ENCODE data around the gene WDR33.
"Not testable (repeated sequence)": the region's sequence is repeated elsewhere in the genome, so short reads cannot be mapped to it uniquely, and the experiment has no call there.

The WDR33 gene

DNA sequence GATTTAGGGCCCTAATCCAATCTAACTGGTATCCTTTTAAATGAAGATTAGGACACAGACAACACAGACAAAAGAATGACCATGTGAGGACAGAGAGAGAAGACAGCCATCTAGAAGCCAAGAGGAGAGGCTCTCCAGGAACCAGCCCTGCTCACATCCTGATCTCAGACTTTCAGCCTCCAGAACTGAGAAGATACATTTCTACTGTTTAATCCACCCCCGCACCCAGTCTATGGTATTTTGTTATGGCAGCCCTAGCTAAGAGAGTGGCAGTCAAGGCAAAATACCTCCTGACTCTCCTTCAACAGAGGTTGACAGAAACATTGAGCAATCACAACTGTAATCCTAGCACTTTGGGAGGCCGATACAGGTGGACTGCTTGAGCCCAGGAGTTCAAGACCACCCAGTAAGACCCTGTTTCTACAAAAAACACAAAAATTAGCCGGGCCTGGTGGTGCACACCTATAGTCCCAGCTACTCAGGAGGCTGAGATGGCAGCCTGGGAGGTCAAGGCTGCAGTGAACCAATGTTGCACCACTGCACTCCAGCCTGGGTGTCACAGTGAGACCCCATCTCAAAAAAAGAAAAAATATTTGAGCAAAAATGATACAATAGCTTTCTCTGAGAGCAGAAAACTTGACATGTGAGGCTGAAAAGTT, 34.7 kb downstream of the WDR33 start:
- in situ Hi-C loops (cut with HindIII; ENCODE audit: low pct_ligation_motif_present, low sequenced_read_pairs): no loop called here
- TF ChIP-seq, protein P1, sequence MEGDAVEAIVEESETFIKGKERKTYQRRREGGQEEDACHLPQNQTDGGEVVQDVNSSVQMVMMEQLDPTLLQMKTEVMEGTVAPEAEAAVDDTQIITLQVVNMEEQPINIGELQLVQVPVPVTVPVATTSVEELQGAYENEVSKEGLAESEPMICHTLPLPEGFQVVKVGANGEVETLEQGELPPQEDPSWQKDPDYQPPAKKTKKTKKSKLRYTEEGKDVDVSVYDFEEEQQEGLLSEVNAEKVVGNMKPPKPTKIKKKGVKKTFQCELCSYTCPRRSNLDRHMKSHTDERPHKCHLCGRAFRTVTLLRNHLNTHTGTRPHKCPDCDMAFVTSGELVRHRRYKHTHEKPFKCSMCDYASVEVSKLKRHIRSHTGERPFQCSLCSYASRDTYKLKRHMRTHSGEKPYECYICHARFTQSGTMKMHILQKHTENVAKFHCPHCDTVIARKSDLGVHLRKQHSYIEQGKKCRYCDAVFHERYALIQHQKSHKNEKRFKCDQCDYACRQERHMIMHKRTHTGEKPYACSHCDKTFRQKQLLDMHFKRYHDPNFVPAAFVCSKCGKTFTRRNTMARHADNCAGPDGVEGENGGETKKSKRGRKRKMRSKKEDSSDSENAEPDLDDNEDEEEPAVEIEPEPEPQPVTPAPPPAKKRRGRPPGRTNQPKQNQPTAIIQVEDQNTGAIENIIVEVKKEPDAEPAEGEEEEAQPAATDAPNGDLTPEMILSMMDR (IDR thresholded peaks at IDR 0.05; ENCODE audit: low read depth, low read length, missing control alignments): no peak

DNA sequence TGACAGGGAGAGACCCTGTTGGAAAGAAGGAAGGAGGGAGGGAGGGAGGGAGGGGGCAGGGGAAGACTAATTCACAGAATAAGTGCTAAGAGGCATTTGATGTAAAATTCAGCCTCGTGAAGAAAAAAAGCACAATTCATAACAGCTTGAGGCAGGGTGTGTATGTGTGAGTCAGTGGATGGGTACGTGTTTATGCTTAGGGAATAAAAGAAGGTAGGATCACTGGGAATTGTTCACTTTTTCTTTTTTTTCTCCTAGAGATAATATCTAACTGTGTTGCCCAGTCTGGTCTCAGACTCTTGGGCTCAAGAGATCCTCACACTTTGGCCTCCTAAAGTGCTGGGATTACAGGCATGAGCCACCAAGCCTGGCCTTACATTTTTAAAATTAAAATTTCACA, 39.2 kb downstream of the WDR33 start:
- TF ChIP-seq, protein P1 (IDR thresholded peaks at IDR 0.05; ENCODE audit: low read depth, low read length, missing control alignments): no peak
- Histone ChIP-seq H3K27me3 (replicated peaks) (no peaks in the 10 kb centered on the region), H3K27ac (peak overlapping the region; percentile 73), H3K36me3 (replicated peaks) (peaks cover 10% of the 10 kb centered on the region), H3K4me3 (ENCODE audit: low read depth, low read length) (no peak overlapping the region)
- in situ Hi-C loops (cut with HindIII; ENCODE audit: low pct_ligation_motif_present, low sequenced_read_pairs): no loop called here
- DNase-seq: peak; percentile 48

More for the DNA sequence above, 34.7 kb downstream of the WDR33 start:
- Histone ChIP-seq H3K36me3 (replicated peaks) (no peaks in the 10 kb centered on the region), H3K4me3 (ENCODE audit: low read depth, low read length) (no peak overlapping the region), H3K27me3 (replicated peaks) (no peaks in the 10 kb centered on the region), H3K27ac (no peak overlapping the region)
- peak; percentile 19 for DNase-seq

DNA sequence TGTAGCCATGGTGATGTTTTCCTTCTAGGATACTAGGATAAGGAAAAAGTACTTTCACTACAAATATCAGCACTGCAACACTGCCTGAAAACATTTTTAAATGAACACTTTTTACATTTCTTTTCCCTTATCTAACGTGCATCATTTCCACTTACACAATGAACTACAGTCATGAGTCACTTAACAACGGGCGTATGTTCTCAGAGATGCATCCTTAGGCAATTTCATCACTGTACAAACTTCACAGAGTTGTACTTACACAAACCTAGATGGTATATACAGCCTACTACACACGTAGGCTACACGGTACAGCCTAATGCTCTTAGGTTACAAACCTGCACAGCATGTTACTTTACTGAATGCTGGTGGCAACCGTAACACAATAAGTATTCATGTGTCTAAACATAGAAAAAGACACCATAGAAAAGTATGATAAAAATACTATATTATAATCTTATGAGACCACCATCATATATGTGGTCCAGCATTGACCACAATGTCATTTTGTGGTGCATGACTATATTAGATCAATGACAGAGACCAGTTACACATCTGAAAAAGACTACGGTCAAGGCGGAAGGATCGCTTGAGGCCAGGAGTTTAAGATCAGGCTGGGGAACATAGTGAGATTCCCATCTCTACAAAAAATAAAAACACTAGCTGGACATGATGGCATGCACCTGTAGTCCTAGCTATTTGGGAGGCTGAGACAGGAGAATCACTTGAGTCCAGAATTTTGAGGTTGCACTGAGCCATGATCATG, 39.8 kb downstream of the WDR33 start:
- in situ Hi-C loops (cut with HindIII; ENCODE audit: low pct_ligation_motif_present, low sequenced_read_pairs): no loop called here

DNA sequence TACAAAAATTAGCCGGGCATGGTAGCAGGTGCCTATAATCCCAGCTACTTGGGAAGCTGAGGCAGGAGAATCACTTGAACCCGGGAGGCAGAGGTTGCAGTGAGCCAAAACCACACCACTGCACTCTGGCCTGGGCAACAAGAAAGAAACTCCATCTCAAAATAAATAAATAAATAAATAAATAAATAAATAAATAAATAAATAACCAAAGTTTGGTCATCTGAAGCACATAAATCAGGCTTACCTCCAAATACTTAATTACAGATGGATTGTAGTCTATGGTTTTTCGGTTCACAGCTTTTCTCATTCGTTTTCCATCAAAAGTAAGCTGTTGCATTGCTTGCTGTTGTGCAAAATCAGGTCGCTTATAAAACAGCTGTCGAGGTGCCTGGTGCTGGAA, 40.4 kb downstream of the WDR33 start:
- H3K27me3 ChIP-seq (replicated peaks); DNase-seq; H3K4me3 ChIP-seq (ENCODE audit: low read depth, low read length); in situ Hi-C loops (cut with HindIII; ENCODE audit: low pct_ligation_motif_present, low sequenced_read_pairs): not testable (repeated sequence)
- H3K36me3 ChIP-seq (replicated peaks): peaks cover 14% of the 10 kb centered on the region
- peak overlapping the region; percentile 73 for H3K27ac ChIP-seq

More for the DNA sequence above, 39.8 kb downstream of the WDR33 start:
- Histone ChIP-seq H3K36me3 (replicated peaks) (peaks cover 14% of the 10 kb centered on the region), H3K27ac (peak overlapping the region; percentile 73), H3K4me3 (ENCODE audit: low read depth, low read length) (no peak overlapping the region), H3K27me3 (replicated peaks) (no peaks in the 10 kb centered on the region)
- TF ChIP-seq, protein P1 (IDR thresholded peaks at IDR 0.05; ENCODE audit: low read depth, low read length, missing control alignments): no peak
- DNase-seq: peak; percentile 86

DNA sequence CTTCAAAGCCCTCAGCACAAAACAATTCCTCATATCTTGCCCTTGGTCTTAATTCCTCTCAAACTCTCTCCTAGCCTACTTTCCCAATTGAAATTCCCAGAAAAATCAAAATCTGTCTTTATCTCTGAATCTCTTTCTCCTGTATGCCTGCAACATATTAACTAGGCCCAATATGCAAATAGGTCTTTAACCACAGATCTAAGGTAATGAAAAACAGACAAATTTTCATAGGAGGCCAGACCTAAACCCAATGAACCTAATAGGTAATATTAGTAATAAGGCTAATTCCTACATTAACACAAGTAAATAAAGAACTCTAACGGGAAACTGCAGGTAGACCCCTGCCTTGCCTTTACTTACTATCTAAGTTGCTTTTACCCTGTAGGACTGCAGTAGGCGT, 41.4 kb downstream of the WDR33 start:
- in situ Hi-C loops (cut with HindIII; ENCODE audit: low pct_ligation_motif_present, low sequenced_read_pairs): no loop called here
- TF ChIP-seq, protein P1 (IDR thresholded peaks at IDR 0.05; ENCODE audit: low read depth, low read length, missing control alignments): no peak
- Histone ChIP-seq H3K4me3 (ENCODE audit: low read depth, low read length) (no peak overlapping the region), H3K27ac (no peak overlapping the region), H3K36me3 (replicated peaks) (peaks cover 21% of the 10 kb centered on the region), H3K27me3 (replicated peaks) (no peaks in the 10 kb centered on the region)
- no peak for DNase-seq

DNA sequence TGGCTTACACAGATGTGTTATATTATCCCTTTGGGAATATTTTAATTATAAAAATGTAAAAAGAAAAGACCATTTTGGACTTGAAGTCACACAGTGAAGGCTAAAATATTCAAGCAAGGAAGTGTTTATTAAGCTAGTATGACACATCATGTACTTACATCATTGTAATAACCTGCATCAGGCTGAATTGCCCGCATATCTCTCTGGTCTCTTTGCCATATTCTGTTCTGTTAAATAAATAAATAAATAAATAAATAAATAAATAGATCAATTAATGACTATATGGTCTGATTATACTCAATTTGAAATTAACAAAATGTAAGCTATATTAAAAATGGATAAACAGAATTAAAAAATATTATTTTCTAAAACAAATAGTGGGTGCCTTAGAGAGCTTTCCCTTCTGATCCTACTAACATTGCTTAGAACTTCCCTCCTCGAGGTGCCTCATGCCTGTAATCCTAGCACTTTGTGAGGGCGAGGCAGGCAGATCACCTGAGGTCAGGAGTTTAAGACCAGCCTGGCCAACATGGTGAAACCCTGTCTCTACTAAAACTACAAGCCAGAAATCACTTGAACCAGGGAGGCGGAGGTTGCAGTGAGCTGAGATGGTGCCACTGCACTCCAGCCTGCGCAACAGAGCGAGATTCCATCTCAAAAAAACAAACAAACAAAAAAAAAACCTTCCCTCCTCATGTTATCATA, 42.0 kb downstream of the WDR33 start:
- Histone ChIP-seq H3K36me3 (replicated peaks) (peaks cover 28% of the 10 kb centered on the region), H3K27ac (no peak overlapping the region), H3K4me3 (ENCODE audit: low read depth, low read length) (no peak overlapping the region), H3K27me3 (replicated peaks) (no peaks in the 10 kb centered on the region)
- DNase-seq: no peak
- in situ Hi-C loops (cut with HindIII; ENCODE audit: low pct_ligation_motif_present, low sequenced_read_pairs): no loop called here
- TF ChIP-seq, protein P1 (IDR thresholded peaks at IDR 0.05; ENCODE audit: low read depth, low read length, missing control alignments): no peak

All from brain microvascular endothelial cell (primary cell).